IPS-18c (cell line): Measurements from ENCODE around the gene MYO5B.
A peak's percentile ranks its signal among the peaks of the same experiment; 100 is the strongest.

Experiments
- H3K4me3 ChIP-seq: 2 replicates; pipeline ENCODE4 v1.7.0; 2013; ENCODE audit warnings: low read depth, mild to moderate bottlenecking, low read length, moderate library complexity; ENCODE audit not compliant: insufficient read depth
- H3K9me3 ChIP-seq: one replicate; pipeline ENCODE4 v1.6.1; 2013; ENCODE audit warnings: mild to moderate bottlenecking, low read length, moderate library complexity; ENCODE audit not compliant: control insufficient read depth, insufficient read depth

Gene MYO5B

GRCh38 chr18:50094221-50094773 lies 100.7 kb downstream of the MYO5B start:
- H3K4me3 ChIP-seq = no peak overlapping the region
- no peaks in the 10 kb centered on the region for H3K9me3 ChIP-seq

DNA sequence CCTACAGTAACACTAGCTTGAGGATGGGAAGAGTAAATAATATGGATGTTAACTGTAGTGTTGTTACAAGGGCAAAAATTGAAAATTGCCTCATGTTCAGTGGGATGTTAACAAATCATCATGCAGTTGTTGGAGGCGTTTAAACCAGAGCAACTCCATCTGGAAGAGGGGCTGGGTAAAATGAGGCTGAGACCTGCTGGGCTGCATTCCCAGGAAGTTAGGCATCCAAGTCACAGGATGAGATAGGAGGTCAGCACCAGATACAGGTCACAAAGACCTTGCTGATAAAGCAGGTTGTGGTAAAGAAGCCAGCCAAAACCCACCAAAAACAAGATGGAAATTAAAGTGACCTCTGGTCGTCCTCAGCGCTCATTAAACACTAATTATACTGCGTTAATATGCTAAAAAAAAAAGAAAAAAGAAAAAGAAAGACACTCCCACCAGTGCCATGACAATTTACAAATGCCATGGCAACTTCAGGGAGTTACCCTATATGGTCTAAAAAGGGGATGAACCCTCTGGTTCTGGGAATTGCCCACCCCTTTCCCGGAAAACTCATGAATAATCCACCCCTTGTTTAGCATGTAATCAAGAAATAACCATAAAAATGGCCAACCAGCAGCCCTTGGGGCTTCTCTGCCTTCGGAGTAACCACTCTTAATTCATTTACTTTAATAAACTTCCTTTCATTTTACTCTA lies 101.4 kb downstream of the MYO5B start:
- no peak overlapping the region for H3K4me3 ChIP-seq
- H3K9me3 ChIP-seq = no peaks in the 10 kb centered on the region

DNA sequence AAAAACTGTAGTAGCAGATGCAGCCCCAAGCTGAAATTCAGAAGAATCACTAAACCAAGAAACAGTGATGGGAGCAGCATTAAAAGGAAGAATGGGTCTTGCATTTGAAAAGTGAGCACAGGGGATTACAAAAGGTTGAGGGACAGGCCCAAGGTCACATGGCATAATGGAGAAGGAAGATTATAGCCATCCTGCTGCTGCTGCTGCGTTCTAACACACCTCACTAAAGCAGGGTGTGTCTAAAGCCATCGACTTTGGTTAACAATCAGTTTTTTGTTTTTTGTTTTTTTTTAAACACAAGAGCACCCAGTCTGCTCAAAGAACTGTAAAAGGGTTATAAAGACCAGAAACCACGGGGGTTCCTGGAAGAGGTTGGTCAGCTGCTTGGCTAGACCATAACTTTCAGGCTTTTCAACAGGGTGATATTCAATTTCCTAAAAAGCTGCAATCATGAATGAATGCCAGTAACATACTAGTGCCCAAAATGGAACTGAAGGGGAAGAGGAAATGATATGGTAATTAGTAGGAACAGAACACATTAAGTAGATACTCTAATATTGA lies 102.6 kb downstream of the MYO5B start:
- no peaks in the 10 kb centered on the region for H3K9me3 ChIP-seq
- H3K4me3 ChIP-seq = no peak overlapping the region

DNA sequence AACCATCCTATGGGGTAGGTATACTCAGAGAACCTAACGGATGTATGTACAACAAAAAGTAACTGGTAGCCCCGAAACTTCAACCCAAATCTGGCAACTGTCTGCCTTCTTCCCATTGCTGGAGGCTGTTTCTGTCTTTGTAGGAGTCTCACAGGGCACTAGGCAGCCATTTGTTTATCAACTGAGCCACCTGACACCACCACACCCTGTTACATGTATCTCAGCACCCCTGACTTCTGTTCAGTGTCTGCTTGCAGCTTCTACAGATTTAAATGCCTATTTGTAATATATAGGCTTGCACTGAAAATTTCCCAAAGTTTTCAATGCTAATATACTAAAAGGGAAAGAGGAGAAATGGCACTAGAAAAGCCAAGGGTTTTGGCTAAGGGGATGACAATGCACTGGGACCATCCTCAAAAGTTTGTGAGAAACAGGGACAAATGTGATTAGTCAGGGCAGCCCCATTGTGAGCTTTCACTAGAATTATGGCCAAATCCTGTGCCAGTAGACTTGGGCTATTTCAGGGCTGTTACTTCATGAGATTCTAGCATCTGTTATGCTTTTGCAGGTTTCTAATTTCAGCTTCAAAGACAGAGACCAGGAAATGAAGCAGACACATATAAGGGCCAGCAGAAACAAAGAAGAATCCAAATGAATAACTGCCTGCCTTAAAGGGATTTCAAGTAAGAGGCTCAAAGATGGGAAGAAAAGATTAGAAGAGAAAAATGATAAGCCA lies 103.3 kb downstream of the MYO5B start:
- Histone ChIP-seq H3K9me3 (no peaks in the 10 kb centered on the region), H3K4me3 (0 out of 2 replicates have a peak overlapping the region, but pooled peaks have one; percentile 21)

DNA sequence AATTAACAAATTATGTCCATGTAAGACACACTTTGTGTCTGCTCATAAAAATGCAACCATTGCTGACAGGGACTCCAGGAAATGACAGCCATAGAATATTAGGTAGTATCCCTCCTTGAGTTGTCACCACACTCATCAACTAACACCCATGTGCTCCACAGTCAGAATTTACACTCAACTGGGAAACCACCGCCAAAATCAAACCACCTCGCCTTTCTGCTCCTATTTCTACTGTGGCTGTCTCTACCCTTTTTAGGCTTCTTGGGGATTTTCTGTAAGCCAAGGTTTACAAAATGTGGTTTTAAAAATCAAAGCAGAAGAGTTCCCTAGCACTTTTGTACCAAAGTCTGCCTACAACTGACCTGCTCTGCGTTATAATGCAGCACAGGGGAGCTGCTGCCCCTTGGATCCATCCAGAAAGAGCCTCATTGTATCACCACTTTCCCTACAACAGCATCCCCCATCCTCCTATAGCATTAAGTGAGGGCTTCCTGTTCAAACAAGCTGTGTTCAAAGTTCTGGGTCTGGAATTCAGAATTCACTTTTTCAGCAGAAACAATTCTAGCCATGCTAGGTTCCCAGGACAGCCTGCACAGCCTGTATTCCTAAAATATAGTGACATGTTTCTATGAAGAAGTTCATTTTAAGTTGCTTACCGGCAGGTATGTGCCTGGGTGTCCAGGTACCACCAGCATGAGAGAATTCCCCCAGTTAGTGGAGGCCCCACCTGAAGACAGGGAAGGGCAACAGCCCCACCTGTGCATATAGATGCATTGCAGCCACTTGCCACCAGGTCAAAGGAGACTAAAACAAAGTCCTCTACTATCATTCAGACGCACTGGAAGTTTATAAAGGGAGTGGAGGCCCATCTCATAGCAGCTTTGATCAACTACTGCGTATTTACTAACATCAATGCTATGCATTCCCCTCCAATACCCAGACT lies 104.3 kb downstream of the MYO5B start:
- H3K4me3 ChIP-seq = no peak overlapping the region
- H3K9me3 ChIP-seq = no peaks in the 10 kb centered on the region

- Histone ChIP-seq H3K4me3 (no peak overlapping the region), H3K9me3 (no peaks in the 10 kb centered on the region)
Measured at GRCh38 chr18:50089702-50090101, 105.2 kb downstream of the MYO5B start.

GRCh38 chr18:50083708-50084107 lies 111.2 kb downstream of the MYO5B start:
- H3K4me3 ChIP-seq = no peak overlapping the region

DNA sequence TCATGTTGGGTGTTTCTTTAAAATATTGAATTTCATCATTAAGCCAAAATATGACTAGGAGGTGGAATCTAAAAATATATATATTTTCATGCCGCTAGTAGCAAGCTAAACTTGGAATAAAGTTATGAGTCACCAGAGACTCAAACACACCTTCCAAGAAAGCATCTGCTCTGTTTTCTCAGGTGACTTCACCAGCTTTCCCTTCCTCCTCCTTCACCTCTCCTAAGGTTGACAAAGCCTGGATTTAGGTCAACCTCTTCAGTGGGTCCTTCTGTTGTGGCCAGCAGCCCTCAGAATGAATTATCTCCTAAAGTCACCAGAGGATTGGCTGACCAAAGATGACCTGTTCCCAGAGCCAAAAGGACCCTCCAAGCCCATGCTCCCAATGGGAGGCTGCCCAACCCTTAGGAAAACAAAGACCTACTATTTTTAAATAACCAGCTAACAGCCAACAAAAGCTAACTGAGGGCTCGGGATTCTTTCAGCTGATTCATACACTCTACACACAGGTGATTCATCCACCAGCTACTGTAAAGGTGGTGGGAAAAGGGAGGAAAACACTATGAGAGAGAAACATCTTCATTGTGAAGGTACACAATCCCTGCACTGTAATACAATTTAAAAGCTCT lies 113.9 kb downstream of the MYO5B start:
- Histone ChIP-seq H3K4me3 (no peak overlapping the region), H3K9me3 (no peaks in the 10 kb centered on the region)

More at GRCh38 chr18:50083708-50084107, 111.2 kb downstream of the MYO5B start:
- no peaks in the 10 kb centered on the region for H3K9me3 ChIP-seq

- no peak overlapping the region for H3K4me3 ChIP-seq
Measured at GRCh38 chr18:50080316-50080715, 114.6 kb downstream of the MYO5B start.

GRCh38 chr18:50079571-50080295 lies 115.2 kb downstream of the MYO5B start:
- Histone ChIP-seq H3K4me3 (no peak overlapping the region), H3K9me3 (no peaks in the 10 kb centered on the region)

More at GRCh38 chr18:50080316-50080715, 114.6 kb downstream of the MYO5B start:
- no peaks in the 10 kb centered on the region for H3K9me3 ChIP-seq

- Histone ChIP-seq H3K9me3 (no peaks in the 10 kb centered on the region), H3K4me3 (no peak overlapping the region)
Measured at GRCh38 chr18:50076277-50076676, 118.7 kb downstream of the MYO5B start.

DNA sequence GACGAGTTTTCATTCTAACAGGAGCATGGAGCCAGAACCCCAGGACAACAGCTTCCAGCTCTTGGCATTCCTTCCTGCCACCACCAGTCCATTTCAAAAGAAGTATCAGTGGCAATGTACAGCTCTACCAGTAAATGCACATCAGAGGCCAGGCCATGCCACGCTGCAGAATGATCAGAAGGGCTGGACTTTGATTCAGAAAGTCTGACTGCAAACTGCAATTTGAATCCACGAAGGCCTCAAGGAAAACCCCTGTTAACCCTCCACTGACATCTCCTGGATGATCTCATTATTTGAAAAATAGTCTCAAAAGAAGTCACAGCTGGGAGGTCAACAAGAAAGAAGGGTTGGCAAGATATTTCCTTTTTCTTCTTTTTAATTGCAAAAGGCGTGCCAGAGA lies 119.2 kb downstream of the MYO5B start:
- Histone ChIP-seq H3K4me3 (no peak overlapping the region), H3K9me3 (no peaks in the 10 kb centered on the region)

DNA sequence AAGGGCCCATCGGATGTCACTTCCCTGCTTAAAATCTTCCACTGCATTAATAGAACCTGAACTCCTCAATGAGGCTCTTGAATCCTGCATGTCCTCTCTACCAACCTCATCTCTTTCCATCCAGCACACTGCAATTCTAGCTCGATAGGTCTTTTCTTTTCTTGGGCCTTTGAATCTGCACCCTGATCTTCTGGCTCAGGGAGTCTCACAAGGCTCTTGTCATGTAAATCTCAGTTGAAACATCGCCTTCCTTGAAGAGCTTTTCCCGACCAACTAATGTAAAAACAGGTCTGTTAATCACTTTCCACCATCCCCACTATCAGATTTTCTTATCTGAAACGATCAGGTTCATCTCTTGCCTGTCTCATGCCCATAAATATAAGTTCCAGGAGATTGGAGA lies 120.5 kb downstream of the MYO5B start:
- no peak overlapping the region for H3K4me3 ChIP-seq

DNA sequence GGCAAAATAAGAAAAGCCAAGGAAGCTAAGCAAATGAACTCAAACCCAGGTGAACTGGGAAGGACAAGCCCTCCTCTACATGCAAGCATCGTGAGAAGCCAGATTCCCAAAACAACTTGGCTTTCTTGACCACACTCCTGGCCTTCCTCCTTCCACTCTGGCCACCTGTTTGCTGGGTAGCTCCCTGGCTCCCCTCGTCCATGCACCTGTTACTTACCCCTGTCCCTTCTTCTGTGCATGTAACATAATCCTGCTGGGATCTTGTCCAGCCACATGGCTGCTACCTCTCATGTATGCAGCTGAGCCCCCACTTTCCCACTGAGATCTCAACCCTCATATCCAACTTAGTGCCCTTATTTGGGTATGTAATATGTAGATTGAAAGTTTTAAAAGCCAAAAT lies 121.6 kb downstream of the MYO5B start:
- H3K9me3 ChIP-seq = no peaks in the 10 kb centered on the region
- H3K4me3 ChIP-seq = no peak overlapping the region

More for the DNA sequence above, 120.5 kb downstream of the MYO5B start:
- H3K9me3 ChIP-seq = no peaks in the 10 kb centered on the region

- H3K4me3 ChIP-seq = no peak overlapping the region
- H3K9me3 ChIP-seq = peaks cover 2% of the 10 kb centered on the region
Measured at GRCh38 chr18:50072146-50072545, 122.8 kb downstream of the MYO5B start.

DNA sequence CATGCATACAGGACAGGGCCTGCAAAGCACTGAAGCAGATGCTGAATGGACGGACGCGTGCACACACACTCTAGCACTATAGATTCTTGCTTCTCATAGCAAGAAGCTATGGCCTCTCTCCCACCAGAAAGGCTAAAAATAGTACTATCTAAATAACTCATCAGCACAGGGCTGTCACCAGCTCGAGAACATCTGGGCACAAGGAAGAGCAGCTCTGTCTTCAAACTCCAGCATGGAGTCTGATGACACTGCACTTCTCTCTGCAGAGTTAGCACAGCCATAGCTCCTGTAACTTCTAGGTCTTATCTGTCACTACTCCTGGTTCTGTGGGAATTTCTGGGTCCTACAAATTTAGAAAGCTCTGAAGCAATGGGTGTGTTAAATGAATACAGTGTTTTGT lies 123.5 kb downstream of the MYO5B start:
- no peak overlapping the region for H3K4me3 ChIP-seq
- peaks cover 3% of the 10 kb centered on the region for H3K9me3 ChIP-seq
